HK-2 (cell line): ENCODE data around the gene BIRC6.
"Not testable (repeated sequence)": the region's sequence is repeated elsewhere in the genome, so short reads cannot be mapped to it uniquely, and the experiment has no call there.

Source experiments
- DNase-seq: peaks from one replicate; pipeline ENCODE4 v3.0.0-alpha.2; 2018; ENCODE audit not compliant: unreplicated experiment

The BIRC6 gene

GRCh38 chr2:32356681-32357317 lies at the start of gene BIRC6:
Gene BIRC6, plus strand, starts transcription at chr2:32357023. Its CDS starts 139 bp downstream, at chr2:32357162.
- DNase-seq = peak; percentile 99

GRCh38 chr2:32310577-32310976 lies 46.2 kb upstream of the BIRC6 start:
- DNase-seq = no peak

- DNase-seq = no peak
These were observed 41.9 kb upstream of the BIRC6 start for GRCh38 chr2:32314886-32315285.

GRCh38 chr2:32328679-32329078 lies 28.1 kb upstream of the BIRC6 start:
- DNase-seq = not testable (repeated sequence)

GRCh38 chr2:32329180-32329980 lies 27.4 kb upstream of the BIRC6 start:
- not testable (repeated sequence) for DNase-seq

- DNase-seq = no peak
These were observed 26.7 kb upstream of the BIRC6 start for GRCh38 chr2:32330136-32330535.

GRCh38 chr2:32342801-32343200 lies 14.0 kb upstream of the BIRC6 start:
- DNase-seq = no peak

GRCh38 chr2:32350797-32351196 lies 6.0 kb upstream of the BIRC6 start:
- DNase-seq = not testable (repeated sequence)

- no peak for DNase-seq
These were observed 695 bp upstream of the BIRC6 start for GRCh38 chr2:32355976-32356680.

- peak; percentile 53 for DNase-seq
These were observed 691 bp downstream of the BIRC6 start for GRCh38 chr2:32357318-32358110.

- no peak for DNase-seq
These were observed 1.3 kb downstream of the BIRC6 start for GRCh38 chr2:32358111-32358482.

- DNase-seq = no peak
These were observed 3.6 kb downstream of the BIRC6 start for GRCh38 chr2:32360416-32360815.

- not testable (repeated sequence) for DNase-seq
These were observed 6.2 kb downstream of the BIRC6 start for GRCh38 chr2:32362997-32363396.

- DNase-seq = no peak
These were observed 6.8 kb downstream of the BIRC6 start for GRCh38 chr2:32363597-32363996.

- DNase-seq = not testable (repeated sequence)
These were observed 7.5 kb downstream of the BIRC6 start for GRCh38 chr2:32364290-32364689.

GRCh38 chr2:32365679-32366078 lies 8.9 kb downstream of the BIRC6 start:
- not testable (repeated sequence) for DNase-seq

GRCh38 chr2:32366595-32366994 lies 9.8 kb downstream of the BIRC6 start:
- DNase-seq = no peak

GRCh38 chr2:32369222-32369621 lies 12.4 kb downstream of the BIRC6 start:
- DNase-seq = no peak

- DNase-seq = not testable (repeated sequence)
These were observed 14.1 kb downstream of the BIRC6 start for GRCh38 chr2:32370942-32371341.

- DNase-seq = no peak
These were observed 15.8 kb downstream of the BIRC6 start for GRCh38 chr2:32372519-32373182.

GRCh38 chr2:32375228-32375892 lies 18.5 kb downstream of the BIRC6 start:
- no peak for DNase-seq
